Inflammatory macrophage (primary cell): ENCODE results near the gene DLL1.

Source experiments
- DNase-seq, 2 donors: peaks; one replicate each; pipeline ENCODE4 v3.0.0-alpha.2; 2020 to 2022

The DLL1 gene

DNA sequence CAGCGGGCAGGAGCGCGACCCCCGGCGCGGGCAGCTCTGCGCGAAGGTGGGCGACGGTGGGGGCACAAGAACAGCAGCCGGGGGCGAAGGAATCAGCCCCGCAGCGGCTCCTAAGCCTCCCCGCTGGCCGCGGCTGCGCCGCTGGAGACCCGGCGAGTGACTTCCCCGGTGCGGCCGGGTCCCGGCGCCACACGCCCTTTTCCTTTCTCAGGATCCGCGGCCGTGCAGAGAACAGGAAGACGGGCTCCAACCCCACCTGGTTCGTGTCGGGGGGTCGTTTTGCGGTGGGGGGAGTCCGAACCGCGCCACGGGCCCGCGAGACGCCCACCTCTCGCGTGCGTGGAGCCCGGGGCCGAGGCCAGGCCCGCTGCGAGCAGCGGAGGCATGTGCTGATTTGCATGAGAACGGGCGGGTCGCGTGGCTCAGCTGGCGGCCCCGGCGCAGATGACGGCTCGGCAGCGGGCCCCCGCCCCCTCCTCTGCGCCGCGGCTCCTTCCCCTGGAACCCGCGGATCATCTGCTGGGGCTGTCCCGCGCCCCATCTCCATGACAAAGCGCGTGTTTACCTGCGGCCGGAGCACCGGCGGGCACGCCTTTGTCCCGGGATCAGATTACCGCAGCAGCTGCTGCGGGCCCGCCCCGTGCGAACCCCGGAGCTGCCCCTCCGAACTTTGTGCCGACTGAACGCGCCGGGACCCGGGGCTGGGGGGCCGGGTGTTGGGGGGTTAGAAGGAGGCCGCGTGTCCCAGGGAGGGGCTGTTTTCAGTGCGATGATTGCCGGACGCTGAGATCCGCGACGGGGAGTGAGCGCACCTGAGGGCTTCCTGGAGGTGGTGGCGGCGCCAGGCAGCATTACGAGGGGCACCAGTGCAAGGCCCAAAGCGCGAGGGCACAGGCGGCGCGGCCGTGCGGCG lies 4.9 kb upstream of the DLL1 start:
- peak in 1 of 2 donors; percentile 18 for DNase-seq

DNA sequence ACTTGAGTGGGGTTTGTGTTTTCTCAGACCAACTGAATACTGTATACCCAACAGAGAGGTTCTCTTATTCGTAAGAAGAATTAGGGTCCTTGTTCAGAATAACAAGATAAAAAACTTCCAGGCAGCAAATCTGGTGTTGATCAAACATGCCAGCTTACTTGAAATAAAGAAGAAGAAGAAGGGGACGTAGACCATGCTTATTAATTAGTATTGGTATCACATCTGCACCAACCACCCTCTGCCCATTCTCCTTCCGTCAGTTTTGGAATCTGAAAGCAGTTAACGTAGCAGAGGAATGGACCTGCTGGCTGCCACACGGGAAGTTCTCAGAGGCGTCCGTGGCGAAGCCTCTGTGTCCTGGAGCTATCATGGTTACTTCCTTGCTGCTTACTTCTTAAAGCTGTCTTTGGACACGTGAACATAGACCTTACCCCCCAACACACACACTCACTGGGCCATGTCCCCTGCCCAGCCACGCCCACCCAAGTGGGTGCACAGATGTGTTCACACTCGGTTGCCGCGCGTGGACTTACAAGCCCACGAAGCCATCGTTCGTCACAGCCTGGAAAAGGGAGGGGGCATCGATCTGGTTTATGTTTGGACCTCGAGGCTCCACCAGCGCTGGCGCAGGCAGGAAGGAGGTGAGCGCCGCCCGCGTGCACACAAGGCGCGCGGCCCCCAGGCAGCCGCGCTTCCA lies 4.1 kb upstream of the DLL1 start:
- no peak for DNase-seq

DNA sequence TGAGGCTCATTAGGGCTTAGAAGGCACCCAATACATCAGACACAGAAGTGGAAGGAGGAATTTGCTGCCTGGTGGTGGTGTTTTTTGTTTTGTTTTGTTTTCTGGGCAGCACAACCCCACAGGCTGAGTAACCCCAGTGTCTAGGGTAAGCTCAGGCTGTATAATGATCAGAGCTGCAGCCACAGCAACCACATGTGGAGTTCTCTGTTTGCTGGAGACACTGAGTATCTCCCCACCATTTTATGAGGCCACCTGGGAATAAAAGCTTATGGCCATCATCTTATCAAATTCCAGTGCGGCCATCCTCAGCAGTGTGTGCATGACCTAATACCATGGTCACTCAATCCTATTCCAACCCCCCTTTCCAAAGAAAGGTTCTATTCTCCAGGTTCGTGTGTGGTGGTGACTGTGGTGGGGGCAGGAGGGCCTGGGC lies 3.4 kb upstream of the DLL1 start:
- no peak for DNase-seq

DNA sequence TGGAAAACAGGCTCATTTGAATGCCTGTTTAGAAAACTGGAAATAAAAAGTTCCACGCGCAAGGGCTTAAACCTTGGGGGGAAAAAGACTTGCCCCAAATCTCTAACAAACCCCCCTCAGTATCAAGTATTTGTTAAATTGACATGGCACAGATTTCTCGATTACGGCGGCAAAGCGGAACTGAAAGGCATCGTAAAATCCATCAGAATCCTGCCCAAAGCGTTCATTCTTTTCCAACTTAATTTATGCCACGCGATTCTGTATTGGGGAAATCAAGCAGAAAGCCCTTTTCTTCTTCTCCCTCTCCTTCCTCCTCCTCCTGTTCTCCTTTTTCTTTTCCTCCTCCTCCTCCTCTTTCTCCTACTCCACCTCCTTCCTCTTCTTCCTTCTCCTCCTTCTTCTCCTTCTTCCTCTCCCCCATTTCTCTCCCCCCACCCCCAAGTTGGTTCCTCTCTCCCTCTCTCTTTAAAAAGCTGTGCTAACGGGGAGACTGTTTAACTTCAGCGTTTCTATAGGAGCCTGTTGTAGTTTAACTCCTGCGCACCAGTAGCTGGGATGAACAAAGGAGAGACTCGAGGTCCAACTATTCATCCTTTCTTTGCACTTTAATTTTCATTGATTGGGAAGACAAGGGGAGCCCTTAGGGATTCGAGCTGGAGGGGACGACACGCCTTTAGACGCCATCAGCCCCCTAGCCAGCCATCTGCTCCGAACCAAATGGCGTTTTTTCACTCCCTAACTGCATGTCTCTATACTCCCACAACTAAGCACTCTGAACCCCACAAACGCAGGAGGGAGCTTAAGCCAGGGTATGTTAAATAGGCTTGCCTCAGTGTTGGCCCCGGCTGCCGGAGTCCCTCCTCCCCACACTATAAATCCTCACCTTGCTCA lies 2.7 kb upstream of the DLL1 start:
- no peak for DNase-seq

DNA sequence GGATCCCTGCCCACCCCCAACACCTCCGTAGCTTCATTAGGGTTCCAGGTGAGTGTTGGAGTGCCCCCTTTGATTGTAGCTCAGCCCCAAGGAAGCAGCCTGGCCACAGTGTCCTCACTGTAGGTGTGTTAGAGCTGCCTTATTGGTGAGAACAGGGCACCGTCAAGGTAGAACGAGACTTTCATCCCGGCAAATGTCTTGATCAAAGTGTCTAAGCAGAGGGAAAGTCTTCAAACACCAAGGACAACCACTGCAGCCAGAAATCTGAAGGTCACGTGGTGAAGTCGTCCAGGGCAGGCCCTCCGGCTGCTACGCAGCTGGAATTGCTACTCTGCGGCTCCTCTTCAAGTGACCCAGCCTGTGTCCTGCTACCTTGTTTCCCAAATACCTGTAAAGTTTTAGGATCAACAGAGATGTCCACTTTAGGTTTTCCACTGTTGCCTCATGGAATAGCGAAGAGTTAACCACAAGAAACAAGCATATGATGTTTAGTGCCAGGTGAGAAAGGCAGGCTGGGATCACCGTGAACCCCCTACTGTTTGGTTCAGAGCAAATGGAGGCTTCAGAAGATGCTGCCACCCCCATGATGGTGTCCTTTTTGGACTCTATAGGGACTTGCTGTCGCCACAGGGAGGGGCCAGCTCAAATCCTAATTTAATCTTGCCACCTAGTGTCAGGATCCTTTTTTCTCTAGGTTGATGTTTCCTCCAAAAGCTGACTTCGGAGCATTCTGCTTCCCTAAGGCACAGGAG lies 1.7 kb upstream of the DLL1 start:
- peak in 1 of 2 donors; percentile 32 for DNase-seq

DNA sequence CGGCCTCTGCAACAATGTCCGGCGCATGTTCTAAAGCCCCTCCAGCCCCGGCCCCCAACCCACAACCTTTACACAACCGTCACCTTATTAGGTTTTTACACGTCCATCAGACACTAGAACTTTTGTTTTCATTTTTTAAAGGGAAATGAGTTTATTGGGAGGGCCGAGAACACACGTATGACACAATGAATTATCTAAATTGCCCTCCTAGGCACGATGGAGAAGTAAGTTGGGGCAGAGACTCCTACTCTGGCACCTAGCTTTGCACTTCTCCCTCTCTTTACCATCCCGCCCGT lies 1.2 kb upstream of the DLL1 start:
- DNase-seq = no peak

DNA sequence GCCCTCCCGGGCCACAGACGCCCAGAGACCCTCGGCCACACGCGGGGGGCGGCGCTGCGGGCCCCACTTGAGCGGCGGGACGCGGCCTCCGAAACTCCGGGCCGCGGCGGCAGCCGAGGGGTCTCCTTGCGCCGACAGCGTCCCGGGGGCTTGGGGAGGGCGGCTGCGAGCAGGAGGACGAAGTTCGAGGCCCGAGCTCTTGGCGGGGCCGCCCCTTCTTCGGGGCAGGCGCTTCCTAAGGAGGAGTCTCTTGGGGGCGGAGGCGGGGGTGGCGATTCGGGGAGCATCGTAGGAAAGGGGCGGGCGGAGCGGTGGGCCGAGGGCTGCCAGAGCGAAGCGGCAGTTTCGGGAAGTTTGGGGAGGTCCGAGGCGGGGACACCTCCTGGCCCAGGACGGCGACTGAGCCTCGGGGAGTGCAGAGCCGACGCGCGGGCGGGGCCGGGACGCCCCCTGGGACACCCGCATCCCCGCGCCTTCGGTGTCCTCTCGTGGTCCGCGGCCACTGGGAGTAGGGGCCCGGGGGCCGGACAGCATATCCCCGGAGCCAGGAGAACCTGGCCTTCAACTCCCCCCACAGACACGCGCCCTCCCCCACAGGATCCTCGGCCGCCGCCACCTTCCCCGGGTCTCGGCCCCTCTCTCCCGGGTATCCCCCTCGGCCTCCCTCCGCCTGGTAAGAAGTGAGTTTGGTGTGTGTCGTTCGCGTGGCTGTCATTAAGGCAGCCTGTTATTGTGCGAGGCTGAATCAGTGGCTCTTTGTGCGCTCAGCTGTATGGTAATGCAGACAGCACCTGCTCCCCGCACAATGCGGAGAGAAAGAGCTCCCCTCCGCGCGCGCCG lies 613 bp upstream of the DLL1 start:
- no peak for DNase-seq

DNA sequence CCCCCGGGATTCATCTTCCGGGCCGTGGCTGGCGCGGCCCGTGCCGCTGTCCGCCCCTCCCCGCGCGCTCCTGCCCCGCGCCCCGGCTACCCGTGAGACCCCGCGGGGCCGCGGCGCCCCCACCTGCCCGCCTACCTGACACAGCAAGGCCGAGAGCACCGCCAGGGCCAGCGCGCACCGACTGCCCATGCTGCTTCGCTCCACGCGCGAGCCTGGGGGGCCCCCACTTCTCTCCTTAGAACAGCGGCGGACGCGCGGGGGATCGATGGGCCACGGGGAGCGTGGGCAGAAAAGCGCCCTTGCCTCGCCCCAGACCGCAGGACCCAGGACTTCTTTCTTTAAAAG lies 955 bp downstream of the DLL1 start:
- DNase-seq = no peak

DNA sequence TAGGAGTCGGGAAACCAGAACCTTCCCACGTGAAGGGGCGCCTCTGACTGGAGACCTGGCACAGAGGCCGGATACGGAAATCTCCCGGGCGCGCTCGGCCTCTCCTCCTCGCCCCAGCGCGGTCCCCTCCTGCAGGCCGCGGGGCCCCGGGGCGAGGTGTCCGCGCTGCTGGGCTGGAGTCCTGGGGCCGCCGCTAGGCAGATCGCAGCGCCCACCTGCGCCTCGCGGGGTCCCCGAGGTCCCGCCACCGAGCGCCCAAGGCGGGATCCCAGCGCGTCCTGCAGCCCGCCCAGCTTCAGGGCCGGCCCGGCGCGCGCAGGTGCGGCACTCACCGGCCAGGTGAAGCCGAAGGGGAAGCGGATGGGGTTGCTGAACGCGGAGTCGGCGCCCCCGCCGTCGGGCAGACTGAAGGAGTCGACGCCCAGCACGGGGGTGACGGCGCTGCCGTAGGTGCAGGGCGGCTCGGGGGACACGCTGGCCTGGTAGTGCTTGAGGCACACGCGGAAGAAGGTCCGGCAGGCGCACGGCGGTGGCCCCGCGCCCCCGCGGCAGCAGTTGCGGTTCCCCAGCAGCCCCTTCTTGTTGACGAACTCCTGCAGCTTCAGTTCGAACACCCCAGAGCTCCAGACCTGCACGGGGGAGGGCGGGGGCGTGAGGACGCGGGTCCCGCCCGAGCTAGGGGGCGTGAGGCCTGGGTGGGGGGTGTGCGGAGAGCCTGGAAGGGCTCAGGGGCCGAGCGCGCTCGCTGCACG lies 1.5 kb downstream of the DLL1 start:
- no peak for DNase-seq

DNA sequence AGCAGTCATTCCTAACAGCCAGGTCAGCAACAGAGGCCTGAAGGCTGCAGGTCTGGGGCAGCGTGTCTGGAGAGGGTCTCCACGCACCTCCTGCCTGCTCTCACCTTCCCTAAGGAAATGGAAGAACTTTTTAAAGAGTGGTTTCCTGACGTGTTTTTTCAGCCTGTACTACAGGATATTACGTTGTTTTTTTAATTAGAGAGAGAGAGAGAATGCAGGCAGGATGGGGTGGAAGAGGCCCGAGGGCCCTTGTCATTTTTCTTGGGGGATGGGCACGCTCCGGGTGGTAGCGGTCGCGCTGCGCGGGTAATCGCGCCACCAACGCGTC lies 2.1 kb downstream of the DLL1 start:
- no peak for DNase-seq

DNA sequence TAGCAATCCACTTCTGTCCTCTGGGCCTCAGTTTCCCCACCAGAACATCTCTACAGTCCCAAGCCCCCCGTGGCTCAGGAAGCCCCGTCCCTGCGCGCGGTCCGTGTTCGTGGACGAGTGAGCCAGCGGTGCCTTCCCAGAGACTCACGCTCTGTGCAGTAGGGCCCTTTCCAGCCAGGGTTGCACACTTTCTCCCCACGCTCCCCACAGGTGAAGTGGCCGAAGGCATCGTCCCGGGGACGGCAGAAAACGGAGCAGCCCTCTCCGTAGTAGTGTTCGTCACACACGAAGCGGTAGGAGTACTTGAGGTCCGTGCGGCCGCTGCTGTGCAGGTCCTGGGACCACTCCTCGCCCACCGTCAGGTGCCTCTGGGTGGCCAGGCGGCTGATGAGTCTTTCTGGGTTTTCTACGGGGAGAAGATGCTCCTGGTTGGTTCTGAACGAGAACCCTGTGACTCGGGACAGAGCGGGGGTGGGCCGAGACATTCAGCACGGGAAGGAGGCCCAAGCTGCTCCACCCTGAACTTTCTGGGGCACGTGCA lies 2.7 kb downstream of the DLL1 start:
- no peak for DNase-seq

DNA sequence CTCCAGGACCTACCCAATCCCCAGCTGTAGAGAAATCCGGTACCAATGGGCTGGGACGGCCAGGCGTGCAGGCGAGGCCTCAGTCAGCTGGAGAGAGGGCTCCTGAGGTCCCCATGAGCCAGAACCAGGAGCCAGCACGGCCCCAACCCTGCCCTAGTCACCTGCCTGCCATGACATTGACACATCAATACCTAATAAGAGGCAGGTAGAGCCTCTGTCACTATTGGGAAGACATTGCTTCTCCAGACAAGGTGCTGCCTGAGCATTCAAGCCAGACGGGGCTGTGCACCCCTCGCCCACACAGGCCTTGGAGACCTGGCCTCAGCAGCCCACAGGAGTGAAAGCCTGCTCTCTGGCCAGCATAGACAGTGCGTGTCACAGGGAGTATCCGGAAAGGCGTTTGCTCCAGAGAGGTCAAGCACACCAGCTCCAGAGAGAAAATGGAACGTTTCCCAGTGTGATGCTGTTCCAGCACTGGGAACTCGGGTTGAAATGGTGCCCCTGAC lies 3.5 kb downstream of the DLL1 start:
- DNase-seq = no peak

DNA sequence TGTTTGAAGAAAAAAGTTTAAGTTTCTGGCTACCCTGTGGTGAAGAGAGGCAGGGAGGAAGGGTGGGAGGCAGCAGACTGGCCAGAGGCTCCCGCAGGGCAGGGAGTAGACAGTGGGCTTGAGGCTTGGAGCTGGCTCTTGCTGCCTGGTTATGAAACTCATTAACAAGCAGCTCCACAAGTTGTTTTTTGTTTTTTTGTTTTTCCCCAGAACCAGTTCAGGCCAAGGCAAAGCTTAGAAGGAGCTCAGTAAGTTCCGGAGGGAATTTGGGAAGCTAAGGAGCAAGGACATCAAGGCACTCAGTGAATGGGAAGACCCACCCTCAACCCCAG lies 4.0 kb downstream of the DLL1 start:
- DNase-seq = no peak

DNA sequence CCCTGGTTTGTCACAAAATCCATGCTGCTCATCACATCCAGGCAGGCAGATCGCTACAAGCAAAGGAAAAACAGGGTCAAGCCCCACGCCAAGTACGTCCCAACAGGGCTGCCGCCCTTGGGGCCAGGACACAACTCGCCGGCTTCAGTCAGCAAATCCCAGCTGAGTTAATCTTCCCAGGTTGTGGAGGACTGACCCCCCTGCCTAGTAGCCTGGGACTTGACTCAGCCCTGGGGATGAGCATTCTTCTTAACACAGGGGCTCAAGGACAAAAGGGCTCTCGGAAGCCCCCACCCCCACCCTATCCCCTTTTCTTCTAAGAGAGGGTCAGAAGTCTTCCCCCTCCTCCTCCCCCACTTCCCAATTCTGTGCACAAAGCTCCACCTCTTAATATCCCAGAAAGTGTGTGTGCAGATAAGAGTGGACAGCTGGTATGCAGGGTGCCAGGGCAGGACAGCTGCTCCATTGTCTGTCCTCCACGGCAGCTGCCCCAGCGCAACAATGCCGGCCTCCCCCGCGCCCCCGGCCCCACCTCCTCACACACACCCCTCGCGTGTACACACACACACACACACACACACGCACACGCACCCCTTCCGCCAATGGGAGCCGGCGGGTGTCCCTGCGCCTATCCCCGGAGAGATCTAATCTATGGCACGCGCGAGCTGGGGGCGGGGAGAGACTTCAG lies 4.5 kb downstream of the DLL1 start:
- DNase-seq = no peak

DNA sequence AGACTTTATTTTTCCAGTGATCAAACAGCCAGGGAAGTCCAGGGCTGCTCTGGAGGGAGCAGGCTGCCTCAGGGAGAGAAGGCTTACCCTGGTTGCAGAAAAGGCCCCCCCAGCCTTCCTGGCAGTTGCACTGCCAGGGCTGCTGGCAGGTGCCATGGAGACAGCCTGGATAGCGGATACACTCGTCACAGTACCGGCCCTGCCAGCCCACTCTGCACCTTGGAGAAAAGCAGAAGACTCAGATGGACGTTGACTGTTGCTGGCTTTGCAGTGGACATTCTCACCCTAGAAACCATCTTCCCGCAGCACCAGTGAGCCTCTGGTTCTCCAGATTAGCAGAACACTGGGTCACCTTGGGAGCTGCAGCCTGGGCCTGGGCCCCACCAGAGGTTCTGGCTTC lies 5.4 kb downstream of the DLL1 start:
- DNase-seq = no peak

DNA sequence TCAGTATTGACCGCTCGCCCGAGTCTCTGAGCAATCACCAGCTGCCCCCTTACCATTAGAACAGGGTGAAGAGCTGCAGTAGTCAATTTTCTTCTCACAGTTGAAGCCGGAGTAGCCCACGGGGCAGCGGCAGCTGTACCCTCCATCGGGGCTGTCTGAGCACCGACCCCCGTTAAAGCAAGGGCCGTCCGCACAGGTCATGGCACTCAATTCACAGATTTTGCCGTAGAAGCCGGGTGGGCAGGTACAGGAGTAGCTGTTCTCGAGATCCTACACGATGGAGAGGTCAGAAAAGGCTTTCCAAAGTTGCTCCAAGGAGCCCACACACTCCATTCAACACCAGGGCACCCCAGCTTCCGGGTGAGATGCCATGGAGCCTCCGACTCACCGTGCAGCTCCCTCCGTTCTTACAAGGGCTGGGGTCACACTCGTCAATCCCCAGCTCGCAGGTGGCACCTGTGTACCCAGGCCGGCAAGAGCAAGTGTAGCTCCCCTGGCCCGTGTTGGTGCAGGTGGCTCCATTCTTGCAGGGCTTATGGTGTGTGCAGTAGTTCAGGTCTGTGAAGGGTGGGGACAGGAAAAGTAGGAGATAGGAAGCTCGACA lies 5.9 kb downstream of the DLL1 start:
- DNase-seq = no peak

DNA sequence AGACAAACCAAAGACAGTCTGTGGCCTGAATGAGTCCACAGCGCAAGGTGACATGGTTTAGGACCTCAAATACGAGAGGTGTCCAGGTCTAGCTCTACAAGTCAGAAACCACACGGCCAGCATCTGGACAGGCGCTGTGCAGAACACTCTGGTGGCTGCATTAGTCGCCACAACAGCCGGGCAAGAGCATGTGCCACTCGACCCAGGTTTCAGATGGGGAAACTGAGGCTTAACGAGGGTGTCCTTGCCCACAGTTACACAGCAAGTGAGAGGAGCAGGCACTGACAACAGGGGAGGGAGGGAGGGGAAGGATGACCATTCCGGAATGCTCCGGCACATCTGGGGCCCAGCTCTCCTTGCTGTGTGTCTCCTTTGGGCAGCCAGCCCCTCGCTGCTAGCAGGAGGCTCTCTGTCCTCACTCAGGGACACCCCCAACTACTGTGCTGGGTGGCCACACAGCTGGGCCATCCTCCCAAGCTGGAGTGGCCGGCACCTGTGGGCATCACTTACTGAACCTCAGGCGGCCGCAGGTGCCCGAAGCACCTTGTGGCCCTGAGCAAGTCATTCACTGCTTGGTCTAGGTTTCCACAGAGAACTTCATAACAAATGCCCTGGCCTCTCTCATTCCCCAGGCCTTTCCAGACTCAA lies 6.6 kb downstream of the DLL1 start:
- DNase-seq = no peak

DNA sequence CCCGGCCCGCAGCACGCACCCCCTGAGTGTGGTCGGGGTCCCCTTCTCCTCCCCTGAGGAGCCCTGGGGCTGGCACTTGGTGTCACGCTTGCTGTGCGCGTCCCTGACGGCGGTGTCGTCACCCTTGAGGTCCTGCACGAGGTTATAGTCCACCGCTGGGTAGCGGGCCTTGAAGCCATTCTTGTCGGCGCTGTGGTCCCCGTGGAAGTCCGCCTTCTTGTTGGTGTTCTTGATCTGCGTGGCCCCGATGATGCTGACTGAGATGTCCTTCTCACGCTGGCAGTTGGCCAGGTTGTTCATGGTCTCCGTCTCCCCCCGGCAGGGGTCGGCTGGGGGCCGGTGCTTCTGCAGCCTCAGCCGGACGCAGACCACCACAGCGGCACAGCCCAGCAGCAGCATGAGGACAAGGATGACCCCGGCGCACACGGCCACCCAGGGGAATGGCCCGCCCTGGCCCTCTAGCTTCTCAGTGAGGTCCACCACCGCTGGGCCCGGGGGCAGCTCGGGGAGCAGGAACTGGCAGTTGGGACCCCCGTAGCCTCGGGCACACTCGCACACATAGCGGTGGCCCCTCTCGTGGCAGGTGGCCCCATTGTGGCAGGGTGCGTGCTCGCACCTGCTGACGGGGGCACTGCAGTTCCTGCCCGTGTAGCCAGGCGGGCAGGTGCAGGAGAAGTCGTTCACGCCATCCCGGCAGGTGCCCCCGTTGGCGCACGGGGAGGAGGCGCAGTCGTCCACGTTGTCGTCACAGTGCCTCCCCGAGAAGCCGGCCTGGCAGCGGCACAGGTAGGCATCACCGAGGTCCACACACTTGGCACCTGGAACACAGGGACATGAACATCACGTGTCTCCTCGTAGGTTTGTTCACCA lies 7.4 kb downstream of the DLL1 start:
- no peak for DNase-seq
